ENCODE measurements around the gene TUNAR.

The TUNAR gene

GRCh38 chr14:95875831-95876760 lies 536 bp upstream of the TUNAR start:
- DNase-seq: no peak

- DNase-seq: no peak
Observed at GRCh38 chr14:95877633-95878032, 1.0 kb downstream of the TUNAR start.

- no peak for DNase-seq
Observed at GRCh38 chr14:95884377-95884776, 7.7 kb downstream of the TUNAR start.

GRCh38 chr14:95885278-95885677 lies 8.6 kb downstream of the TUNAR start:
- DNase-seq: no peak

- DNase-seq: no peak
Observed at GRCh38 chr14:95885866-95886265, 9.2 kb downstream of the TUNAR start.

GRCh38 chr14:95886366-95887056 lies 9.9 kb downstream of the TUNAR start:
- DNase-seq: no peak

- no peak for DNase-seq
Observed at GRCh38 chr14:95887351-95887750, 10.7 kb downstream of the TUNAR start.

GRCh38 chr14:95889236-95889979 lies 12.8 kb downstream of the TUNAR start:
- no peak for DNase-seq

- peak; percentile 71 for DNase-seq
Observed at GRCh38 chr14:95891742-95892141, 15.1 kb downstream of the TUNAR start.

GRCh38 chr14:95892142-95892541 lies 15.5 kb downstream of the TUNAR start:
- DNase-seq: no peak

GRCh38 chr14:95895720-95896119 lies 19.1 kb downstream of the TUNAR start:
- peak; percentile 3 for DNase-seq

- no peak for DNase-seq
Observed at GRCh38 chr14:95896498-95897135, 20.0 kb downstream of the TUNAR start.

- DNase-seq: no peak
Observed at GRCh38 chr14:95897280-95897679, 20.6 kb downstream of the TUNAR start.

GRCh38 chr14:95901054-95901453 lies 24.4 kb downstream of the TUNAR start:
- DNase-seq: peak; percentile 61

GRCh38 chr14:95902273-95902826 lies 25.7 kb downstream of the TUNAR start:
- no peak for DNase-seq

GRCh38 chr14:95903165-95903564 lies 26.5 kb downstream of the TUNAR start:
- DNase-seq: no peak

- DNase-seq: no peak
Observed at GRCh38 chr14:95903616-95904107, 27.0 kb downstream of the TUNAR start.

- DNase-seq: no peak
Observed at GRCh38 chr14:95906591-95906990, 30.0 kb downstream of the TUNAR start.

- no peak for DNase-seq
Observed at GRCh38 chr14:95910628-95911027, 34.0 kb downstream of the TUNAR start.

- DNase-seq: no peak
Observed at GRCh38 chr14:95911456-95911855, 34.8 kb downstream of the TUNAR start.

GRCh38 chr14:95915330-95915729 lies 38.7 kb downstream of the TUNAR start:
- no peak for DNase-seq

- DNase-seq: no peak
Observed at GRCh38 chr14:95918466-95918865, 41.8 kb downstream of the TUNAR start.

Measured in fibroblast of upper back skin (primary cell).